DND-41 (cell line): Measurements from ENCODE around the gene GPER1.
"Not testable (repeated sequence)": the region's sequence is repeated elsewhere in the genome, so short reads cannot be mapped to it uniquely, and the experiment has no call there.

Experiments used
- ATAC-seq: fragments of 200-7000 bp; cut with Tn5 transposase; 3 replicates; pipeline ENCODE4 v1.9.1; 2021; ENCODE audit warnings: low read depth; ENCODE audit not compliant: insufficient read depth
- DNase-seq: peaks from one replicate; pipeline ENCODE4 v3.0.0-alpha.2; 2020
- H2AFZ ChIP-seq: 2 replicates; pipeline ENCODE4 v1.6.0; 2012; ENCODE audit warnings: low read depth, low read length
- H3K27ac ChIP-seq: 2 replicates; pipeline ENCODE4 v1.5.1; 2012; ENCODE audit warnings: low read length, inconsistent platforms
- H3K27me3 ChIP-seq: fragments of 200-600 bp; sonication (generic); 2 replicates; pipeline ENCODE4 v1.6.0; 2012; ENCODE audit warnings: low read length, mild to moderate bottlenecking, inconsistent platforms; ENCODE audit not compliant: insufficient read depth, poor library complexity
- H3K36me3 ChIP-seq: 2 replicates; pipeline ENCODE4 v1.5.1; 2012; ENCODE audit warnings: low read length, inconsistent platforms; ENCODE audit not compliant: insufficient read depth
- H3K4me1 ChIP-seq: 2 replicates; pipeline ENCODE4 v1.5.1; 2012; ENCODE audit warnings: mild to moderate bottlenecking, low read length; ENCODE audit not compliant: insufficient read depth
- H3K4me2 ChIP-seq: 2 replicates; pipeline ENCODE4 v1.6.0; 2012; ENCODE audit warnings: mild to moderate bottlenecking, moderate library complexity, low read length, inconsistent platforms; ENCODE audit not compliant: insufficient read depth
- H3K4me3 ChIP-seq, 2 experiments: fragments of 200-600 bp in 1 of 2; shearing (Covaris generic) in 1 of 2; 2 replicates each; pipeline ENCODE4 v1.5.1; 2012 to 2016; ENCODE audit warnings: inconsistent platforms in 2 of 2, low read length in 2 of 2, mild to moderate bottlenecking in 2 of 2, low read depth in 1 of 2, moderate library complexity in 1 of 2
- H3K79me2 ChIP-seq: 2 replicates; pipeline ENCODE4 v1.6.0; 2012; ENCODE audit warnings: low read length, inconsistent platforms; ENCODE audit not compliant: insufficient read depth
- H3K9ac ChIP-seq: 2 replicates; pipeline ENCODE4 v1.6.0; 2012; ENCODE audit warnings: low read depth, mild to moderate bottlenecking, inconsistent platforms, low read length, moderate library complexity
- H3K9me3 ChIP-seq: 2 replicates; pipeline ENCODE4 v1.5.1; 2012; ENCODE audit warnings: low read length, moderate library complexity, mild to moderate bottlenecking, inconsistent platforms; ENCODE audit not compliant: insufficient read depth, severe bottlenecking
- H4K20me1 ChIP-seq: 2 replicates; pipeline ENCODE4 v1.6.0; 2012; ENCODE audit warnings: low read length; ENCODE audit not compliant: insufficient read depth
- CTCF ChIP-seq: IDR thresholded peaks from 2 replicates; pipeline ENCODE4 v1.5.1; 2012; ENCODE audit warnings: borderline replicate concordance, low read length, moderate library complexity, mild to moderate bottlenecking; ENCODE audit not compliant: poor library complexity, severe bottlenecking; ENCODE audit errors: extremely low read depth
- EZH2 ChIP-seq: IDR thresholded peaks from 3 replicates; pipeline ENCODE4 v1.6.1; 2012; ENCODE audit warnings: borderline replicate concordance, low read depth, mild to moderate bottlenecking, moderate library complexity, low read length, inconsistent platforms; ENCODE audit not compliant: severe bottlenecking

The GPER1 gene

GRCh38 chr7:1114505-1114904 lies 26.6 kb downstream of the GPER1 start:
- Histone ChIP-seq H3K4me2 (no peak overlapping the region), H3K79me2 (peaks cover 4% of the 10 kb centered on the region; the same call in 1 of the 2 replicates), H3K27ac (no peak overlapping the region), H3K36me3 (peaks cover 7% of the 10 kb centered on the region; the same call in 1 of the 2 replicates), H3K4me1 (no peaks in the 10 kb centered on the region), H4K20me1 (peaks cover 31% of the 10 kb centered on the region), H3K9ac (no peak overlapping the region), H3K9me3 (no peaks in the 10 kb centered on the region), H3K27me3 (no peaks in the 10 kb centered on the region), H2AFZ (no peak overlapping the region), H3K4me3 (no peak overlapping the region)
- DNase-seq: no peak
- TF ChIP-seq EZH2: no peak
- no peak for TF ChIP-seq CTCF
- no peak for ATAC-seq

GRCh38 chr7:1115171-1116045 lies 27.5 kb downstream of the GPER1 start:
- H3K27ac ChIP-seq, ATAC-seq, H3K9ac ChIP-seq, H3K9me3 ChIP-seq, H3K79me2 ChIP-seq, DNase-seq, H2AFZ ChIP-seq, H3K36me3 ChIP-seq, H3K4me2 ChIP-seq, H3K27me3 ChIP-seq, H3K4me3 ChIP-seq, H3K4me1 ChIP-seq: not testable (repeated sequence)
- H4K20me1 ChIP-seq: peaks cover 31% of the 10 kb centered on the region

- not testable (repeated sequence) for DNase-seq, H2AFZ ChIP-seq, H3K4me3 ChIP-seq, ATAC-seq, H3K9ac ChIP-seq, H3K9me3 ChIP-seq, H3K4me2 ChIP-seq, H3K27ac ChIP-seq, H3K27me3 ChIP-seq, H3K79me2 ChIP-seq, H3K36me3 ChIP-seq, H3K4me1 ChIP-seq
- H4K20me1 ChIP-seq: peaks cover 31% of the 10 kb centered on the region
Observed at GRCh38 chr7:1116383-1117008, 28.6 kb downstream of the GPER1 start.

- no peak overlapping the region for H3K4me3 ChIP-seq
- no peak for TF ChIP-seq CTCF
- no peak for TF ChIP-seq EZH2
- no peak overlapping the region for H3K27ac ChIP-seq
Observed at GRCh38 chr7:1117321-1117928, 29.5 kb downstream of the GPER1 start.

More at GRCh38 chr7:1117321-1117928, 29.5 kb downstream of the GPER1 start:
- Histone ChIP-seq H2AFZ (no peak overlapping the region), H3K79me2 (peaks cover 11% of the 10 kb centered on the region; the same call in 1 of the 2 replicates), H3K36me3 (peaks cover 7% of the 10 kb centered on the region; the same call in 1 of the 2 replicates), H3K4me1 (no peaks in the 10 kb centered on the region), H3K9me3 (no peaks in the 10 kb centered on the region), H3K27me3 (no peaks in the 10 kb centered on the region), H4K20me1 (peaks cover 39% of the 10 kb centered on the region), H3K4me2 (no peak overlapping the region), H3K9ac (no peak overlapping the region)
- DNase-seq: no peak
- no peak for ATAC-seq
